ENCODE data around the gene LAMA5.

Gene LAMA5

GRCh38 chr20:62297449-62298227, 69.5 kb downstream of the LAMA5 start:
- DNase-seq, result no peak

GRCh38 chr20:62296724-62297448, 70.2 kb downstream of the LAMA5 start:
- DNase-seq, result no peak

GRCh38 chr20:62294516-62294915, 72.6 kb downstream of the LAMA5 start:
- DNase-seq, result no peak

- no peak for DNase-seq
Measured at GRCh38 chr20:62293946-62294345, 73.2 kb downstream of the LAMA5 start.

- DNase-seq, result no peak
Measured at GRCh38 chr20:62293111-62293784, 73.9 kb downstream of the LAMA5 start.

GRCh38 chr20:62292108-62292507, 75.0 kb downstream of the LAMA5 start:
- no peak for DNase-seq

GRCh38 chr20:62291251-62292066, 75.7 kb downstream of the LAMA5 start:
- no peak for DNase-seq

- DNase-seq, result no peak
Measured at GRCh38 chr20:62289898-62290297, 77.2 kb downstream of the LAMA5 start.

- DNase-seq, result no peak
Measured at GRCh38 chr20:62289131-62289530, 78.0 kb downstream of the LAMA5 start.

GRCh38 chr20:62288535-62289105, 78.5 kb downstream of the LAMA5 start:
- DNase-seq, result no peak

GRCh38 chr20:62287759-62288534, 79.2 kb downstream of the LAMA5 start:
- DNase-seq, result no peak

- no peak for DNase-seq
Measured at GRCh38 chr20:62287129-62287528, 80.0 kb downstream of the LAMA5 start.

- DNase-seq, result no peak
Measured at GRCh38 chr20:62286493-62287064, 80.5 kb downstream of the LAMA5 start.

GRCh38 chr20:62285722-62286121, 81.4 kb downstream of the LAMA5 start:
- no peak for DNase-seq

- DNase-seq, result no peak
Measured at GRCh38 chr20:62285151-62285550, 82.0 kb downstream of the LAMA5 start.

GRCh38 chr20:62284448-62284847, 82.7 kb downstream of the LAMA5 start:
- DNase-seq, result no peak

GRCh38 chr20:62282877-62283503, 84.1 kb downstream of the LAMA5 start:
- DNase-seq, result no peak

- DNase-seq, result no peak
Measured at GRCh38 chr20:62282103-62282502, 85.0 kb downstream of the LAMA5 start.

- no peak for DNase-seq
Measured at GRCh38 chr20:62281161-62281933, 85.8 kb downstream of the LAMA5 start.

GRCh38 chr20:62280303-62280702, 86.8 kb downstream of the LAMA5 start:
- DNase-seq, result no peak
